A549 (cell line): ENCODE measurements around the gene ELF4. TPM values are rescaled to one million over a fixed set of nuclear protein-coding genes. Genes with fewer than 3 reads are reported as not detected.

Source experiments
- ATAC-seq, 2 experiments: fragments of 200-7000 bp in 1 of 2; fragments of >200 bp in 1 of 2; cut with Nextera tagmentation in 1 of 2; cut with Tn5 transposase in 1 of 2; 3 replicates each; pipeline versions ENCODE4 v1.8.0 to v1.9.1; 2018 to 2020; ENCODE audit warnings: mild to moderate bottlenecking in 1 of 2, moderate library complexity in 1 of 2
- CTCF ChIA-PET: fragments of 300-600 bp; sonication (Branson Sonifier 250); formaldehyde crosslinking; extraction: SDS; loops from one replicate; lab custom pipeline; 2021; ENCODE audit warnings: antibody characterized with exemption, inconsistent platforms; lab: Yijun Ruan, JAX
- POLR2A ChIA-PET: fragments of 350-600 bp; formaldehyde crosslinking; extraction: SDS; loops from one replicate; lab custom pipeline; 2021; ENCODE audit warnings: antibody characterized with exemption, inconsistent platforms; lab: Yijun Ruan, JAX
- DNase-seq, 2 experiments: peaks; one replicate each; pipeline versions ENCODE4 v3.0.0 to v3.0.0-alpha.2; 2011 to 2016; ENCODE audit warnings: low read depth in 1 of 2, low spot score in 1 of 2
- FAIRE-seq: peaks from 2 replicates; lab custom pipeline; 2011; peaks lifted over from hg19 to GRCh38; lab: Jason Lieb, UNC
- H3K27ac ChIP-seq, 2 experiments: fragments of >200 bp; sonication (Bioruptor Twin); formaldehyde crosslinking; 3 replicates each; pipeline ENCODE4 v1.5.1; 2016 to 2017
- H3K4me1 ChIP-seq: fragments of >200 bp; sonication (Bioruptor Twin); formaldehyde crosslinking; 3 replicates; pipeline ENCODE4 v1.6.1; 2016
- H3K4me2 ChIP-seq: fragments of >200 bp; sonication (Bioruptor Twin); formaldehyde crosslinking; 3 replicates; pipeline ENCODE4 v1.6.1; 2016
- H3K4me3 ChIP-seq: fragments of >200 bp; sonication (Bioruptor Twin); formaldehyde crosslinking; 3 replicates; pipeline ENCODE4 v1.5.1; 2016
- H3K9me3 ChIP-seq: fragments of >200 bp; sonication (Bioruptor Twin); formaldehyde crosslinking; 3 replicates; pipeline ENCODE4 v1.6.1; 2016
- BCL3 ChIP-seq: fragments of >200 bp; sonication (Bioruptor Twin); formaldehyde crosslinking; IDR thresholded peaks from 3 replicates; pipeline ENCODE4 v1.6.1; 2016
- FOSB ChIP-seq: fragments of 250-450 bp; sonication (Bioruptor Pico); IDR thresholded peaks from 2 replicates; pipeline ENCODE4 v1.5.0; 2020; ENCODE audit warnings: mild to moderate bottlenecking, moderate library complexity
- GATA3 ChIP-seq: IDR thresholded peaks from 2 replicates; pipeline ENCODE4 v1.6.1; 2012; ENCODE audit warnings: borderline replicate concordance
- HOXB13 ChIP-seq: fragments of 250-450 bp; sonication (Bioruptor Pico); IDR thresholded peaks from 2 replicates; pipeline ENCODE4 v1.5.0; 2020; ENCODE audit warnings: low read depth, mild to moderate bottlenecking, moderate library complexity
- HOXB5 ChIP-seq: fragments of 250-450 bp; sonication (Bioruptor Pico); IDR thresholded peaks from 2 replicates; pipeline ENCODE4 v1.5.0; 2020; ENCODE audit warnings: mild to moderate bottlenecking, moderate library complexity
- JUN ChIP-seq, 2 experiments: fragments of >200 bp; sonication (Bioruptor Twin); formaldehyde crosslinking; IDR thresholded peaks; 2 replicates in 1 of 2; 3 replicates in 1 of 2; pipeline ENCODE4 v1.6.1; 2016 to 2017
- MAZ ChIP-seq: fragments of 150-350 bp; IDR thresholded peaks from 2 replicates; pipeline ENCODE4 v1.6.1; 2014; ENCODE audit warnings: antibody characterized with exemption, low read depth, low read length, borderline replicate concordance
- NFE2L2 ChIP-seq: fragments of 150-350 bp; conservative IDR thresholded peaks from 2 replicates; pipeline ENCODE4 v1.6.1; 2014; ENCODE audit warnings: low read length
- NPAS2 ChIP-seq: fragments of 250-450 bp; sonication (Bioruptor Pico); IDR thresholded peaks from 2 replicates; pipeline ENCODE4 v1.8.0; 2022; ENCODE audit warnings: mild to moderate bottlenecking, moderate library complexity, borderline replicate concordance
- POLR2A ChIP-seq: IDR thresholded peaks from 2 replicates; pipeline ENCODE4 v1.6.1; 2012; ENCODE audit warnings: mild to moderate bottlenecking, low read length
- POLR2AphosphoS2 ChIP-seq: conservative IDR thresholded peaks from 2 replicates; pipeline ENCODE4 v1.6.1; 2012; ENCODE audit warnings: low read length, improper control_type of control experiment, inconsistent platforms
- RAD21 ChIP-seq, 2 experiments: fragments of >200 bp in 1 of 2; sonication (Bioruptor Twin) in 1 of 2; formaldehyde crosslinking in 1 of 2; IDR thresholded peaks in 1 of 2; conservative IDR thresholded peaks in 1 of 2; 2 replicates in 1 of 2; 3 replicates in 1 of 2; pipeline ENCODE4 v1.6.1; 2012 to 2018; ENCODE audit warnings: inconsistent platforms in 1 of 2
- RCOR1 ChIP-seq: fragments of 150-350 bp; IDR thresholded peaks from 2 replicates; pipeline ENCODE4 v1.6.1; 2014; ENCODE audit warnings: antibody characterized with exemption, low read length, low read depth
- SREBF2 ChIP-seq: fragments of 450-650 bp; IDR thresholded peaks from 2 replicates; pipeline ENCODE4 v1.6.1; 2014; ENCODE audit warnings: mild to moderate bottlenecking, moderate library complexity
- TP53 ChIP-seq: fragments of 250-450 bp; sonication (Bioruptor Pico); IDR thresholded peaks from 2 replicates; pipeline ENCODE4 v1.5.0; 2021; ENCODE audit warnings: mild to moderate bottlenecking, moderate library complexity
- ZNF302 ChIP-seq: fragments of 250-450 bp; sonication (Bioruptor Pico); IDR thresholded peaks from 2 replicates; pipeline ENCODE4 v1.9.0; 2021; ENCODE audit warnings: inconsistent platforms, mild to moderate bottlenecking, moderate library complexity
- WGBS: methylation state at CpG from one replicate; pipeline ENCODE4 v1.1.6; 2017; ENCODE audit errors: missing lambda C conversion rate; 5-methylcytosine and 5-hydroxymethylcytosine counted together
- polyA plus RNA-seq, 4 experiments: library from polyadenylated mRNA; depleted of rRNA in 3 of 4; stranded (reverse); fragments of >200 nt; fragmentation: RNase III in 1 of 4; extraction: RNeasy Plus Mini Kit Qiagen cat#74134 plus additional on column Dnase treatment in 1 of 4; gene quantifications; 2 replicates in 3 of 4; 3 replicates in 1 of 4; pipeline ENCODE4 v1.2.3, GENCODE V29; 2011 to 2017
- TF ChIP-seq, protein P1 (sequence below): IDR thresholded peaks from 2 replicates; pipeline ENCODE4 v1.6.1; 2012
- TF ChIP-seq, protein P2 (sequence below): fragments of 200-600 bp; sonication (generic); IDR thresholded peaks from 2 replicates; pipeline ENCODE4 v1.6.1; 2016; ENCODE audit warnings: antibody characterized with exemption, mild to moderate bottlenecking, moderate library complexity

ELF4 gene
- polyA plus RNA-seq, 2 of the 4 experiments (the other 2 are of a cell fraction): 16.0 to 18.0 TPM

- no peak for TF ChIP-seq BCL3
- TF ChIP-seq, all 56 proteins: peak for 0
Observed at GRCh38 chrX:130124577-130124976, 14.3 kb upstream of the ELF4 start (continued).

GRCh38 chrX:130121505-130121800, 11.2 kb upstream of the ELF4 start:
- DNase-seq (no peak), FAIRE-seq (no peak)
- no peaks in the 10 kb centered on the region for H3K9me3 ChIP-seq
- no peak for TF ChIP-seq SREBF2
- TF ChIP-seq FOSB (CRISPR knock-in tag): no peak
- no peak for TF ChIP-seq TP53 (CRISPR knock-in tag)
- no peak for TF ChIP-seq POLR2AphosphoS2
- no peak for TF ChIP-seq HOXB5 (CRISPR knock-in tag)
- no peak for TF ChIP-seq JUN (IDR thresholded peaks at IDR 0.05)
- TF ChIP-seq RAD21 (conservative IDR thresholded peaks at IDR 0.05 in 1 of 2, IDR thresholded peaks at IDR 0.05 in 1 of 2): no peak
- no peak for TF ChIP-seq MAZ
- no peak for TF ChIP-seq GATA3
- no peak for TF ChIP-seq ZNF302 (CRISPR knock-in tag)
- TF ChIP-seq BCL3: no peak
- TF ChIP-seq, protein P1, sequence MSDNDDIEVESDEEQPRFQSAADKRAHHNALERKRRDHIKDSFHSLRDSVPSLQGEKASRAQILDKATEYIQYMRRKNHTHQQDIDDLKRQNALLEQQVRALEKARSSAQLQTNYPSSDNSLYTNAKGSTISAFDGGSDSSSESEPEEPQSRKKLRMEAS: no peak
- no peak for TF ChIP-seq RCOR1
- TF ChIP-seq, protein P2, sequence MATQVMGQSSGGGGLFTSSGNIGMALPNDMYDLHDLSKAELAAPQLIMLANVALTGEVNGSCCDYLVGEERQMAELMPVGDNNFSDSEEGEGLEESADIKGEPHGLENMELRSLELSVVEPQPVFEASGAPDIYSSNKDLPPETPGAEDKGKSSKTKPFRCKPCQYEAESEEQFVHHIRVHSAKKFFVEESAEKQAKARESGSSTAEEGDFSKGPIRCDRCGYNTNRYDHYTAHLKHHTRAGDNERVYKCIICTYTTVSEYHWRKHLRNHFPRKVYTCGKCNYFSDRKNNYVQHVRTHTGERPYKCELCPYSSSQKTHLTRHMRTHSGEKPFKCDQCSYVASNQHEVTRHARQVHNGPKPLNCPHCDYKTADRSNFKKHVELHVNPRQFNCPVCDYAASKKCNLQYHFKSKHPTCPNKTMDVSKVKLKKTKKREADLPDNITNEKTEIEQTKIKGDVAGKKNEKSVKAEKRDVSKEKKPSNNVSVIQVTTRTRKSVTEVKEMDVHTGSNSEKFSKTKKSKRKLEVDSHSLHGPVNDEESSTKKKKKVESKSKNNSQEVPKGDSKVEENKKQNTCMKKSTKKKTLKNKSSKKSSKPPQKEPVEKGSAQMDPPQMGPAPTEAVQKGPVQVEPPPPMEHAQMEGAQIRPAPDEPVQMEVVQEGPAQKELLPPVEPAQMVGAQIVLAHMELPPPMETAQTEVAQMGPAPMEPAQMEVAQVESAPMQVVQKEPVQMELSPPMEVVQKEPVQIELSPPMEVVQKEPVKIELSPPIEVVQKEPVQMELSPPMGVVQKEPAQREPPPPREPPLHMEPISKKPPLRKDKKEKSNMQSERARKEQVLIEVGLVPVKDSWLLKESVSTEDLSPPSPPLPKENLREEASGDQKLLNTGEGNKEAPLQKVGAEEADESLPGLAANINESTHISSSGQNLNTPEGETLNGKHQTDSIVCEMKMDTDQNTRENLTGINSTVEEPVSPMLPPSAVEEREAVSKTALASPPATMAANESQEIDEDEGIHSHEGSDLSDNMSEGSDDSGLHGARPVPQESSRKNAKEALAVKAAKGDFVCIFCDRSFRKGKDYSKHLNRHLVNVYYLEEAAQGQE: no peak
- TF ChIP-seq NPAS2 (CRISPR knock-in tag): no peak
- no peak for TF ChIP-seq POLR2A
- no peak for TF ChIP-seq NFE2L2
- no peak for TF ChIP-seq HOXB13 (CRISPR knock-in tag)
- TF ChIP-seq, all 56 proteins: peak for 0
- Histone ChIP-seq H3K4me2 (peak overlapping the region; percentile 76), H3K4me3 (no peak overlapping the region; the same call in 2 of the 3 replicates), H3K27ac (peak overlapping the region; percentile 94 to 100; a peak in 5 of 6 replicates), H3K4me1 (peaks cover 30% of the 10 kb centered on the region)
- ChIA-PET POLR2A (interaction anchor here (0.7 to 1.4 kb wide), 4 partner anchors 10 to 221 kb away, joined by 3 to 8 read pairs (median 3); no protein-coding TSS in a partner anchor), CTCF (interaction anchor here (0.7 to 8.4 kb wide), 22 partner anchors 9 to 831 kb away, joined by 3 to 91 read pairs (median 4); no protein-coding TSS in a partner anchor)
- 91% methylated on average over 10 of the region's 13 CpGs for WGBS
- no peak for ATAC-seq
